ENCODE data around the gene YAF2.

The YAF2 gene

DNA sequence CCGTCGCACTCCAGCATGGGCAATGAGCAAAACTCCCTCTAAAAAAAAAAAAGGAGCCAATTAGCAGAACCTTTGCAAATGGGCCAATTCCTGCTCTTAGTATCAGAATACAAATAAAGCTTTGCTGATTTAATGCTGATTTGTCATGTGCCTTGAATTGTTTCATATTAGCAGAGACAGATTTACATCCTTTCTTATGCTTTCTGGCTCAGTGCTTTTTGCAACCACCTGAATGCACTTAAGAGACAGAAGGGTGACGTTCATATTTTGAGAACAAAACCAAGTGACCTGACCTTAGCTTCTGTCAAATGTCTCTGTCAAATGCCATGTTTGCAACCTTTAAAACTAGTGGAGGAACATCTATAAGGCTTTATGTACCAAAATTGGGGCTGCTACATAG is 43.8 kb upstream of the YAF2 start:
- H3K4me3 ChIP-seq (ENCODE audit: low read depth, low read length), result no peak overlapping the region

DNA sequence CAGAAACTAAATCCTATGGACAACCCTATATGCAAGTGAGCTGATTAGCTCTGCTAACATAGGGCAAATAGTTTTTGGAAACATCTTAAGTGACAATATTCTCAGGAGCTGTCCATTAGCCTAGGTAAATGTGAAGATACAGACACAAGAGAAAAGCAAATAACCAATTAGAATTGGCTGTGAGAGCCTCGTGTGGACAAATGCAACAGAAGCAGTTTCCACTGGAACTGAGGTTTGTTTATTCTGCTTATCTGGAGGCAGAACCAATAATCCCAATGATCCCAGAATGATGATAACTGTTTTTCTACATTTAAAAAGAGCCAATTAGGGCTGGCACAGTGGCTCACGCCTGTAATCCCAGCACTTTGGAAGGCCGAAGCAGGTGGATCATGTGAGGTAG is 43.2 kb upstream of the YAF2 start:
- no peak for DNase-seq (ENCODE audit: low read depth)
- no peak for TF ChIP-seq CTCF (IDR thresholded peaks at IDR 0.05; ENCODE audit: low read depth, low read length, missing control alignments)
- H3K4me3 ChIP-seq (ENCODE audit: low read depth, low read length), result no peak overlapping the region

More for the DNA sequence above, 43.8 kb upstream of the YAF2 start:
- no peak for TF ChIP-seq CTCF (IDR thresholded peaks at IDR 0.05; ENCODE audit: low read depth, low read length, missing control alignments)
- DNase-seq (ENCODE audit: low read depth), result no peak

- no peak for DNase-seq (ENCODE audit: low read depth)
- no peak for TF ChIP-seq CTCF (IDR thresholded peaks at IDR 0.05; ENCODE audit: low read depth, low read length, missing control alignments)
These were observed 40.1 kb upstream of the YAF2 start for GRCh38 chr12:42278128-42278510.

GRCh38 chr12:42277396-42278127 is 39.5 kb upstream of the YAF2 start:
- H3K4me3 ChIP-seq (ENCODE audit: low read depth, low read length), result no peak overlapping the region
- DNase-seq (ENCODE audit: low read depth), result no peak
- TF ChIP-seq CTCF (IDR thresholded peaks at IDR 0.05; ENCODE audit: low read depth, low read length, missing control alignments), result no peak

More at GRCh38 chr12:42278128-42278510, 40.1 kb upstream of the YAF2 start:
- H3K4me3 ChIP-seq (ENCODE audit: low read depth, low read length), result no peak overlapping the region

DNA sequence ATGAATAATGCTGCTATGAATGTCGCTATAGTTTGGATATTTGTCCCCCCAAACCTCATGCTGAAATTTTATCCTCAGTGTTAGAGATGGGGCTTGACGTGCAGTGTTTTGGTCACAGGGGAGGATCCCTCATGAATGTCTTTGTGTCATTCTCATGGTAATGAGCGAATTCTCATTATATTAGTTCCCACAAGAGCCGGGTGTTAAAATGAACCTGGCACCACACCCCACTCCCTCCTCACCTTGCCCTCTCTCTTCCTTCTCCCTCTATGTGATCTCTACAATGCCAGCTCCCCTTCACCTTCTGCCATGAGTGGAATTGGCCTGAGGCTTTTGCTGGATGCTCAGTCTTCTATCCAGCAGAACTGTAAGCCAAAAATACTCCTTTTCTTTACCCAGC is 37.5 kb upstream of the YAF2 start:
- TF ChIP-seq CTCF (IDR thresholded peaks at IDR 0.05; ENCODE audit: low read depth, low read length, missing control alignments), result no peak
- H3K4me3 ChIP-seq (ENCODE audit: low read depth, low read length), result no peak overlapping the region
- no peak for DNase-seq (ENCODE audit: low read depth)

GRCh38 chr12:42273706-42274105 is 35.7 kb upstream of the YAF2 start:
- TF ChIP-seq CTCF (IDR thresholded peaks at IDR 0.05; ENCODE audit: low read depth, low read length, missing control alignments), result no peak

GRCh38 chr12:42270596-42270995 is 32.5 kb upstream of the YAF2 start:
- TF ChIP-seq CTCF (IDR thresholded peaks at IDR 0.05; ENCODE audit: low read depth, low read length, missing control alignments), result no peak
- DNase-seq (ENCODE audit: low read depth), result no peak
- H3K4me3 ChIP-seq (ENCODE audit: low read depth, low read length), result no peak overlapping the region

More at GRCh38 chr12:42273706-42274105, 35.7 kb upstream of the YAF2 start:
- no peak overlapping the region for H3K4me3 ChIP-seq (ENCODE audit: low read depth, low read length)
- no peak for DNase-seq (ENCODE audit: low read depth)
